Endometrial microvascular endothelial cells (primary cell): ENCODE measurements around the gene USF3. TPM values are rescaled to one million over a fixed set of nuclear protein-coding genes. Genes with fewer than 3 reads are reported as not detected.

ENCODE experiments used
- in situ Hi-C: cut with HindIII; loops from 2 replicates; pipeline ENCODE4 v1.10.0; 2017; ENCODE audit warnings: low sequenced_read_pairs, low pct_unique_long_range_greater_than_20kb; ENCODE audit errors: inconsistent ontology term
- total RNA-seq: library from RNA; depleted of rRNA; stranded (reverse); fragments of >200 nt; gene quantifications from one replicate; pipeline ENCODE4 v1.2.3, GENCODE V29; 2015; ENCODE audit errors: inconsistent ontology term

USF3 gene, protein sequence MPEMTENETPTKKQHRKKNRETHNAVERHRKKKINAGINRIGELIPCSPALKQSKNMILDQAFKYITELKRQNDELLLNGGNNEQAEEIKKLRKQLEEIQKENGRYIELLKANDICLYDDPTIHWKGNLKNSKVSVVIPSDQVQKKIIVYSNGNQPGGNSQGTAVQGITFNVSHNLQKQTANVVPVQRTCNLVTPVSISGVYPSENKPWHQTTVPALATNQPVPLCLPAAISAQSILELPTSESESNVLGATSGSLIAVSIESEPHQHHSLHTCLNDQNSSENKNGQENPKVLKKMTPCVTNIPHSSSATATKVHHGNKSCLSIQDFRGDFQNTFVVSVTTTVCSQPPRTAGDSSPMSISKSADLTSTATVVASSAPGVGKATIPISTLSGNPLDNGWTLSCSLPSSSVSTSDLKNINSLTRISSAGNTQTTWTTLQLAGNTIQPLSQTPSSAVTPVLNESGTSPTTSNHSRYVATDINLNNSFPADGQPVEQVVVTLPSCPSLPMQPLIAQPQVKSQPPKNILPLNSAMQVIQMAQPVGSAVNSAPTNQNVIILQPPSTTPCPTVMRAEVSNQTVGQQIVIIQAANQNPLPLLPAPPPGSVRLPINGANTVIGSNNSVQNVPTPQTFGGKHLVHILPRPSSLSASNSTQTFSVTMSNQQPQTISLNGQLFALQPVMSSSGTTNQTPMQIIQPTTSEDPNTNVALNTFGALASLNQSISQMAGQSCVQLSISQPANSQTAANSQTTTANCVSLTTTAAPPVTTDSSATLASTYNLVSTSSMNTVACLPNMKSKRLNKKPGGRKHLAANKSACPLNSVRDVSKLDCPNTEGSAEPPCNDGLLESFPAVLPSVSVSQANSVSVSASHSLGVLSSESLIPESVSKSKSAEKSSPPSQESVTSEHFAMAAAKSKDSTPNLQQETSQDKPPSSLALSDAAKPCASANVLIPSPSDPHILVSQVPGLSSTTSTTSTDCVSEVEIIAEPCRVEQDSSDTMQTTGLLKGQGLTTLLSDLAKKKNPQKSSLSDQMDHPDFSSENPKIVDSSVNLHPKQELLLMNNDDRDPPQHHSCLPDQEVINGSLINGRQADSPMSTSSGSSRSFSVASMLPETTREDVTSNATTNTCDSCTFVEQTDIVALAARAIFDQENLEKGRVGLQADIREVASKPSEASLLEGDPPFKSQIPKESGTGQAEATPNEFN (N-terminal part only)
- 7.6 TPM for total RNA-seq

DNA sequence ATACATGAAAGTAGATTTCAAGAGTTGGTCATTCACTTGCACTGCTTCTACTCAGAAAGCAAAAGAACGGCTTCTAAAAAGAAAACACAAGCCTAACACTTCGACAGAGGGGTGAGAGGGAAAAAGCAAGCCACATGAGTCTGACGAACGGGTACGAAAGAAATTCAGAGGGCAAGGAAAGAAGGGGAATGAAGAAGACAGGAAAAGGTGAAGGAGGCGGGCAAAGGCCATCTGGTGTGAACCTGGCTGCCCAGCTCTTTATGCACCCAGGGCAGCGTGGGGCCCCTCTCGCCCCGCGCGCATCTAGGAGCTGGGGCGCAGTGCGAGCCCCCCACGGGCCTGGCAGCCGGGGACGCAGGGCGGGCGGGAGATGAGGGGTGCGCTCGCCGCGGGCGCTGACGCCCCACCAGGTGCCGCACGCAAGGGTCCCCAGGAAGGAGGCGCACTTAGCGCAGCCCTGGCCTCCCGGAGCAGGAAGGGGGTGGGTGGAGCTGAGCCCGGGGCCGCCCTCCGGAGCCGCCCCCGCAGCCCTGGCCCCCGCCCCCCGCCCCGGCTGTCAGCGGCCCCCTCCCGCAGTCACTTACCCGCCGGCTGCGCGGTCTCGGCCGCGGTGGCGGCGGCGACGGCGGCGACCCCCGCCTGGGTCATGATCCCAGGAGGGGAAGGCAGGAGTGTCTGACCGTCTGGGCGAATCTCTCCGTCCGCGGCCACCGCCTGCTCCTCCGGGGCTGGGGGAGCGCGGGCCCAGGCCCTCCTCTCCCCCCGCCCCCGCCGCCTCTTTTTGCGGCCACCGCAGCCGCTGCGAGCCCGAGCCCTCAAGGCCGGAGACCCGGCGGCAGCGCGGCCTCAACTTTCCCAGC, at the start of gene USF3:
Gene USF3, minus strand, starts transcription at position 857 of the 860 bp plus-strand sequence. CDS start 21,764 bp downstream, outside the sequence.
- in situ Hi-C loops, result no loop called here

DNA sequence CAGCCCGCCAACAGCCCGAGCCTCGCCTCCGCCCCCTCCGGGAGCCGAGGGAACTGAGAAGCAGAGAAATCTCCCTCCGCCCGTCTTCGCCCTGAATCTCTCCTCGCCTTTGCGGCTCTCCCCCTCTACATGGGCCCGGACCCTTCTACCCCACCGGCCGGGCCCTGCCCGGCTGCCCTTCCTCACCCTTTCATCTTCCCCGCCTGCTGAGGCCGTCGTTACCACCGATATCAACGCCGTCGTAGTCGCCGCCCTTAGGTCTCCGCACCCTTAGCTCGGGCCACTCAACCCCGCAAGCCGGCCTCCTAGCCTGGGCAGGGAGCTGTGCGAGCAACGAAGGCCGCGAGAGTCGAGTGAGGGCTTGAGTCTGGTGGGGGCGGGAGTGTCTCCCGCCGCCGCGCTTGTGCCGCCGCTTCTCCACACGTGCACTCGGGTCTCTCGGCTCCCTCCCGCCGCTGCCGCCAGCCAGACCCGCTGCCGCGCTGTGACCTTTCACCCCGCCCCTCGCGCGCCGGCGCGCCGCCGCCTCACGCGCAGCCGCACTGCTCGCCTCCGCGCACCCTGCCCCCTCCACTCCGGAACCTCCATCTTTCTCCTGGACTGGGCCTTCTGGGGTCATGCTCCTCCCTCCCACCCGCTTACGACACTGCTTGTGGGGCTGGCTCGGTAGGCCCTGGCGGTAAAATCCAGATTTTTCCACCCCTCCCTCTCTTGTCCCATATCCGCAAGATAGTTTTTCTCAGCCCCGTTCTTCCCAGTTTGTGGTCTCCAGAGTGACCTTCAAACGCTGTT, 49.5 kb upstream of the USF3 start, which contains the start of gene NAA50:
Gene NAA50, minus strand, starts transcription at position 494 of the 792 bp plus-strand sequence. Its CDS starts 300 bp downstream, at position 194.
- in situ Hi-C loops, result no loop called here

DNA sequence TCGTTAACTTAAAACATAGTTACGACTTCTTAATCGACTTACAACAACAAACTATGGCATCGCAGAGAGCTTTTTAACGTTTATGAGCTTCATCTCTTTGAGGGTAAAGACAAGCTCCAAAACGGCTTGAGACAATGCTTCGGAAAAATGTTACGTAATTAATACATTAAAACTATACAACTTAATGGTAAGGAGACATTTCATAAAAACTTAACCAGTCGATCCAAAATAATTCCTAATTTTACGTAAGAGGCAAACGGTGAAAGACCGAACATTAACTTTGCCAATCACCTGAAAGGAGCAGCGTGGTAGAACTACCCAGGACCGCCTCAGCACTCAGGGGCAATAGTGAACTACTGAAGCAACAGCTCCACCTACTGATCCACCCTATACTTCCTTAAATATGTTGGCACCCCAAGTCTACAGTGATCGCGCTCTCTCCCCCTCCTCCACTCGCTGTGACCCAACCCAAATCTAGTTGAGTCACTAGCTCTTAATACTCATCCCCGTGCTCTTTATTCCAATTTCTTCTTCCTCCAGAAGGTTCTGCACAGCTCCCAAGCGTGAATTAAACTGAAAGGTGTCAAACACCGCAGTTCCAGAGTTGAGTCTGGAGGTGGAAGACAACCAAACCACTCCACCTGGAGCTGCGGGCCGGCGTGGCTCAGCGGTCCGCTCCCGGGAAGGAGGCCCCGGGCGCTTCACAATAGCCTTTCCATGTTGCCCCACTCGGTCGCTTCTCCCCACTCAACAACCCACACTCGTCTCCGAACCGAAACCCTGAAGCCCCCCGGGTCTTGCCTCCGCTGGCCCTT, 48.7 kb upstream of the USF3 start:
- in situ Hi-C loops, result no loop called here

DNA sequence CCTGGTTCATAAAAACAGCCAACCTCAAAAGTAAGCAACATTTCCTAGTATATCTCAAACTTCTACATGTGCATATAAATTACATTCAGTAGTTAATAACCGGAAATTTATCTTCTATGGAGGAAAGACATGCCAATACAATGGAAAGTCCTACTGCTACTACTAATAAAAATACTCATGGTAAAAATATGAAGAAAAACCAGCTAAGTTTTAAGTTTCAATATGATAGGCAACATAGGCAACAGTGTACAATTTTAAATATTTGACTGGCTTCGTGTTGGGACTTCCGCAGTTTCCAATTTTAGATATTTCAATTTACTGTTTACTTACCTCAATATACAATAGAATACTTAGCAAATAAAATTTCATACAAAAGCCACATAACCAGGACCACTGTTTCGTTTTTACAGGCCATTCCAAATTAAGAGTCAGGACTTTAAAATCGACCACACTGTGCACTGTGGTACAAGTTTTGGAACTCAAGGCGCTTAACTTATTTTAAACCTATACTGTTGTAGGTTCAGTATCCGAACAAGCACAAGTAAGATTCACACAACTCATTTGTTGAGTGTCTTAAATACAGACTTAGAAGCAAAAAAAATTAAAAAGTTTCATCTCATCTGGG, 46.7 kb upstream of the USF3 start:
- in situ Hi-C loops, result no loop called here

DNA sequence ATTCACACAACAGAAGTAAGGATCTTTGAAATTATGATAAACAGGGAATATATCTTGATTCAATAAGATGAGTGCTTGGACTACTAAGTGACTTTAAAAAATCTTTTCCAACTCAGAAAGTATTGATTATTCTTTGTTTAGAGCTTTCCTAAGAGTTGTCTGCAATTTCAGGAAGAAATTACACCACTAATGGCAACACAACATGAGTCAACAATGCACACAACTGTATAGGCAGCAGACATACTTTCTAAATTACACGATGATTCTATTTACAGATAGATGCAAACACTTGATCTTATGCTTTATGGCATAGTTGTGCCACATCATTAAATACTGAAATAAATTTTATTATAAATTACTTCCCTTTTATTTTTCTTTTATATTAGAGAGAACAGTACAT, 45.2 kb upstream of the USF3 start:
- in situ Hi-C loops, result no loop called here

DNA sequence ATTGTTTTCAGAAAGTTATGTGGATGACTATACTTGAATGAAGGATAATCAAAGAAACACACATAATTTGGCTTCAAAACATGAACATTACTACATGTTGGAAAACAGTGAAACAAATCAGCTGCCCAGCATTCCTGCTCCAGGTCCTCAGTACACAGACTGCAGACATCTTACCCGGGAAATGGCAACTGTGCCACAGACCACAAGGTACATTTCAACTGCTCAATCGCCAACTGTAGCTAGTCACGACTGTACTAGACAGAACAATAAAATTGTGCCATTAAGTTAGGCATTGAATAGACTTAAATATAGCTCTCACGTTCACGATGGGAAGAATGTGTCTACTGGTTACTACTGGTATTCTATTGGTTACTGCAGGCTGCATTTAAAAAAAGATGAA, 44.6 kb upstream of the USF3 start:
- in situ Hi-C loops, result no loop called here

DNA sequence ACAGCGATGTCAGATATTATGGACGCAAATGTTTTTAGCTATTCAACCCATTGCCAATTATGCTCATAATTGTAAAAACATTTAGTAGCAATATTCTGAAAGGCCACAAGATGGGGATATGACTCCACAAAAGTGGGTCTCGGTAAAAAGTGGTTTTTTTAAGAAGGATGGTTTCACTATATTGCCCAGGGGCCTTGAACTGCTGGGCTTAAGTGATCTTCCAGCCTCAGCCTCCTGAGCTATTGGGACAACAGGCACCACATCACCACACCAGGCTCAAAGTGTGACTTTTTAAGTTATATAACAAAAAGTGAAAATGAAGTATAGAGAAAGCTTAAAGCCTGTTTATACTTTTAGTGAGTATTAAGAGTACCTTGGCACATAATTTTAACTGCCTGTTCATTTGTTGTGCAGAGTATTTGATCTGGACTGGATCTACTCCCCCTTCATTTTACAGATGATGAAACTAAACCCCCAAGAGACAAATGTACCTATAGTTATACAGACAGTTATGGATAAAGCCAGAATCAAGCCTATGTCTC, 40.2 kb upstream of the USF3 start:
- in situ Hi-C loops, result no loop called here

DNA sequence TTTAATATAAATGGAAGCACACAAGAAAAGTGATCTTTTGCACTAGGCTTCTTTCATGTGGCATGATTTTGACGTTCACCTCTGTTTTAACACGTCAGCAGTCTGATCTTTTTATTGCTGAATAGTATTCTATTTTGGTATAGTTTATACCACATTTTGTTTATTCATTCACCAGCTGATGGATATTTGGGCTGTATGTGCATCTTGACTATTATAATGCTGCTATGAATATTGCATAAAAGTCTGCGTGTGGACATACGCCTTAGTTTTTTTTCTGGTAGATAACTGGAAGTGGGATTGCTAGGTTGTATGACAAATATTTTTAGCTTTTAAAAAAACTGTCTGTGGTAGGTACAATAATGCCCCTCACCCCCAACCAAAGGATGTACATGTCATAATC, 35.3 kb upstream of the USF3 start:
- in situ Hi-C loops, result no loop called here

DNA sequence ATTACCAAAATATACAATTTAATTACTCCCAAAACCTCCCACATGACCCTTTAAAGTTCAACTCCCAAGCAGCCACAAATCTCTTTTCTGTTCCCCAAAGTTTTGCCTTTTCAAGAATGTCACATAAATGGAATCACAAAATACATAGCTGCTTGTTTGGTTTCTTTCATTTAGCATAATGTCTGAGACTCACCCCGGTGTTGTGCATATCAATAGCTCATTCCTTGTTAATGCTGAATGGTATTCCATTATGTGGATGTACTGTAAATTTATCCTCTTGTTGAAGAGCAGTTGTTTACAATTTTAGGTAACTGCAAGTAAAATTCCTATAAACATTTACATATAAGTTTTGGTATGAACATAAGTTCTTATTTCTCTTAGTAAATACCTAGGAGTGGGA, 34.1 kb upstream of the USF3 start:
- in situ Hi-C loops, result no loop called here

DNA sequence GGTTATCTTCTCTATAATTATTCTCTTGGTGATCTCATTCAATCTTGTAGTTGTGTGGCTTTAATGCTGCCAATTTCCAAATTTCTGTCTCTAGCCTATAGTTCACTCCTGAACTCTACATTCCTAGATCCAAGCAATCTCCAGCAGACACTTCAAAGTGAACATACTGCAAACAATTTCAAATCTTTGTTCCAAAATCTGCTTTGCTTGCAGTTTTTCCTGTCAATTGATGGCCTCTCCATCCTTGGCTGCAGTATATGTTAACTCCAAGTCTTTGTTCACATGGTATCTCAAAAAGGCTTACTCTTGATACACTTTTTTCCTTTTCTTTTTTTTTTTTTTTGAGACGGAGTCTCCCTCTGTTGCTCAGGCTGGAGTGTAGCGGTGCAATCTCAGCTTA, 32.2 kb upstream of the USF3 start:
- in situ Hi-C loops, result no loop called here

DNA sequence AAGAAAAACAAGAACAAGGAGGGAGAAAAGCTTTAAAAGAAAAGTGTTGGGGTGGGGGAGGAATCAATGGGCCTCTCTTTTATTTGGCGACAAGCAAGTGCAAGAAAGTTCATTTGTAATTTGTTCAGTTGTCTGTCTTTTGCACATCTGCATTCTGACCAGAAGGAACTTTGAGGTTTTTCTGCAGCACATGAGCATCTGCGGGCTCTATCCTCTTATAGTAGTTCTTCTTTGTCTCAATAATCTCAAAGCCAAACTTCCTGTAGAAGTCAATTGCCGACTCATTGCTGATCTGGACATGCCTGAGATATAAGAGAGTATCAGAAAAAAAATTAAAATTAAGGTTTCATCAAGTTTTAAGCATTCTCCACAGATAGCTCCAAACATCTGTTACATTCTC, 25.2 kb upstream of the USF3 start:
- in situ Hi-C loops, result no loop called here

DNA sequence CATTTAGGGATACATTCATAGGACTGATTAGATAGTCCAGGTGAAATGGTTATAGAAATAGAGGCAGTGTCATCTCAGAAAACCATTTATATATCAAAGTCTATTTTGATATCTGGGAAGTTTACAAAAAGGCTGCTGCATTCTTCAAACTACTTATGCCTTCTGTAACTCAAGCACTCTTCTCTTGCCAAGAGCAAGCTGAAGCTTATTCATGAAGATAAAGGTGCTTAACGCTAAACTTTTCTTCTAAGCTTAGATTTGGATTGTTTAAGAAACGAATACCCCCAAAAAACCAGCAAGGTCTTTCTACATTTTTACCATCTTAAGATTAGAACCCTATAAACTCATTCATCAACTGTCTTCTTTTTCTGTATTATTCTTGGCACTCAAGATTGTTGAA, 23.3 kb upstream of the USF3 start:
- in situ Hi-C loops, result no loop called here

DNA sequence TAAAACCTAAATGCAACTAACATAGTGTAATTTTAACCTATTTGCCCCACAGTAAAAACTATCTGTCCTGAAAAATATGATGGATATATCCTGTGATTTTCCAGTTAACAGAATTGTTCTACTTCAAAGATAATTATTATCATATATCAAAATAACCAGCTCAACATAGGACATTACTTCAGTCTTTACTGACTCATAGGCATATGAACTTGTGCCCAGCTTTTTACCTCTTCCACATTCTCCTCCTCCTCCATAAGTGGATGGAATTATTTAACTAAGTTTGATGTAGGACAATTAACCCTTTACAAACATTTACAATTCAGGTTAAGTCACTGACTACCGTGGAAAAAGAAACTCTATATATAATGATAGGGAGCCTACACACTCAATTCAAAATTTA, 22.9 kb upstream of the USF3 start:
- in situ Hi-C loops, result no loop called here

DNA sequence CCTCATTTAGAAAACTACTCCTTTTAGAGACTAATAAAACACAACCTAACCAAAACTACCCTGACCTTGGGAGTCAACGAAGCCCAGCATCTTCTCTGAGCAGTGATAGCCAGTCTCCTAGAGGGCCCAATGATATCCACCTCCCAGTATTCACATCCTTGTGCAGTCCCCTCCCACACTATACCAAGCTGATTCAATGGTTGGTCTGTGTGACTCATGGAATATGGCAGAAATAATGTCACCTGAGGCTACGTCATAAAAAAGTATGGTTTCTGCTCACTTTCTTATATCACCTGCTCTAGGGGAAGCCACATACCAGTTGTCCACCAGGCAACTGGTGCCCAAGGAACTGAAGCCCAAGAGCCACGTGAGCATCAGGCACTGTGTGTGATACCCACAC, 21.4 kb upstream of the USF3 start:
- in situ Hi-C loops, result no loop called here

DNA sequence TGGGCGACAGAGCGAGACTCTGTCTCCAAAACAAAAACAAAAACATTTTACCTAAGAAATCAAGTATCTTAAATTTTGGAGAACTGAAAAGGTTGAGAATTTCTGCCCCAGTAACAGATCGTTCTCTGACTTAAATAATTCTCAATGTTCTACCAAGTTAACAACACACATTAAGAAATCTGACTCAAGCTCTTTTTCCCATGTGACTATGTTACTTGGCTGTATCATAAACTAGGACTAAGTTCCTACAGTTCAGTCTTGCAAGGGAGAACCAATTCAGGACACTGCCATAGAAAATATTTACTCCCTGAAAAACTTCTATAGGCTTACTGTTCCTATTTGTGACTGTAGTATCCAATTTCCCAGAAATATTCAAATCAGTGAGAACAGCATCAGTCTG, 20.9 kb upstream of the USF3 start:
- in situ Hi-C loops, result no loop called here

DNA sequence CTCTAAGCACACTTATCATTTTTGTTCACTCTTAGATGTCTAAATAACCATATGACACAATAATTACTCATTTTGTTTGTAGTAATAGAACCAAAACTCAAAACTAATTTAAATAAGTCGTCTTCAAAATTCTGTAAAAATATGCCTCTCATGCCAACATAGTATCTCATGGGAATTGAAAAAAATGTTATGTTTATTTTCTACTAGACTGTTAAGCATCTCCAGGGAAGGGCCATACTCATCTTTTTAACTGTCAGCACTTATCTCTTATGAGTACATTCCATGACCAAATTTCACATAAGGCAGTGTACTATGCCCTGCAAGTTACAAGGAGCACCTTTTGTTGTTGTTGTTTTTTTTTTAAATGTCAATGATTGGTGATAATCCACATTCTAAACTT, 18.3 kb upstream of the USF3 start:
- in situ Hi-C loops, result no loop called here
